Measurements from ENCODE around the gene LMAN2. TPM values are rescaled to one million over a fixed set of nuclear protein-coding genes. Genes with fewer than 3 reads are reported as not detected.
A peak's percentile ranks its signal among the peaks of the same experiment; 100 is the strongest.
"Not testable (repeated sequence)": the region's sequence is repeated elsewhere in the genome, so short reads cannot be mapped to it uniquely, and the experiment has no call there.

The LMAN2 gene
- polyA plus RNA-seq, 3 donors = 128 to 136 (median 131) TPM

DNA sequence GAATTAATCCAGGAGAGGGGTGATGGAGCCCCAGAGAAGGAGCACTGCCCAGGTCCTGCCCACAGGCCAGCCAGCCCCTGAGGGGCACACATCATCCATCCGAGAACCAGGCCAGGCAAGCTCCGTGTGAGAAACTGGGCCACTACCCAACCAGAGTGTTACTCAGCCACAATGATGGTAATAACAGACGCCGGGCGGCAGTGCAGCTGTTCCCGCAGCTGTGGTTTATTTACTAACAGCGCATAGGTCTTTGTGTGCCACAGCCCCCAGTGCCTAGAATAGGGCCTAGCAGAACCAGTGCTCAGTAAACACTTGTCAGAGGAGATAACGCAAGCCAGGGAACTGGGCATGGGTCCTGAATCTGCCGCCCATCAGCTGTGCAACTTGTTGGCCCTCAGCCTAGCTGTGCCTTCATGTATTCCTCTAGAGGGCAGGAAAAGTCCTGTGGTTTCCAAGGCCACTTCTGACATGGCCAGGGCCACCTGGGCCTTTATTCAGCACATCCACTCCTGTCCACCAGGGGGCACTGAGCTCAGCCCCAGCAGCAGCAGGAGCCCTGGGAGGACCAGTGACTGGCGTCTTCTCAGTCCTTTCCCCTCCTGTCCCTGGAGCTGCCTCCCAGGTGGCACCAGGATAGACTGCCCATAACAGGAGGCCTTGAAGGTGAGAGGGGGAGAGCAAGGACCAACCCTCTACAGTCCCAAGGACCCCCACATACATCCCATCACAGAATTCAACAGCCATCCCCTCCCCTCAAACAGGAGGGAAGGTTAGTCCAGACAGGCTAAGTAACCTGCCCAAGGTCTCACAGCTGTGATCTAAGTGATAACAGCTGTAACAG, 41.9 kb downstream of the LMAN2 start:
- DNase-seq (ENCODE audit: low read depth in 3 of 3, low spot score in 2 of 3) = no peak

DNA sequence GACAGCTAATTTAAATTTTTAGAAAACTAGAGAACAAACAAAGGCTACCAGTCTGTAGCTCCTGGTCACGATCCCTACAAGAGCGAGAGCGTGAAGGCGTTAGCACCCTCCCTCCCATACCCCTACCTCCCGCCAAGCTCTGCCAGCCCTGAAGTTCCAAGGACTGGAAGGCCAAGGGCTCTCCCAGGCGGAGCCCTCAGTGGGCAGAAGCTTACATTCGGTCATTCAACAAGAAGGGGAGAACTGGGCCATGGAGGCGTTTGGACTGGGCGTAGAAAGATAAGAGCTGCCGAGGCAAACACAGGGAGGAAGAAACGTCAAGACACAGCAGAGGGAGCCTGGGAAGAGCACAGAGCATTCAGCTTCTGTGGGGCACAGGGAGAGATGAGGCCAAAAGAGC, 42.7 kb downstream of the LMAN2 start:
- no peak for DNase-seq (ENCODE audit: low read depth in 3 of 3, low spot score in 2 of 3)

DNA sequence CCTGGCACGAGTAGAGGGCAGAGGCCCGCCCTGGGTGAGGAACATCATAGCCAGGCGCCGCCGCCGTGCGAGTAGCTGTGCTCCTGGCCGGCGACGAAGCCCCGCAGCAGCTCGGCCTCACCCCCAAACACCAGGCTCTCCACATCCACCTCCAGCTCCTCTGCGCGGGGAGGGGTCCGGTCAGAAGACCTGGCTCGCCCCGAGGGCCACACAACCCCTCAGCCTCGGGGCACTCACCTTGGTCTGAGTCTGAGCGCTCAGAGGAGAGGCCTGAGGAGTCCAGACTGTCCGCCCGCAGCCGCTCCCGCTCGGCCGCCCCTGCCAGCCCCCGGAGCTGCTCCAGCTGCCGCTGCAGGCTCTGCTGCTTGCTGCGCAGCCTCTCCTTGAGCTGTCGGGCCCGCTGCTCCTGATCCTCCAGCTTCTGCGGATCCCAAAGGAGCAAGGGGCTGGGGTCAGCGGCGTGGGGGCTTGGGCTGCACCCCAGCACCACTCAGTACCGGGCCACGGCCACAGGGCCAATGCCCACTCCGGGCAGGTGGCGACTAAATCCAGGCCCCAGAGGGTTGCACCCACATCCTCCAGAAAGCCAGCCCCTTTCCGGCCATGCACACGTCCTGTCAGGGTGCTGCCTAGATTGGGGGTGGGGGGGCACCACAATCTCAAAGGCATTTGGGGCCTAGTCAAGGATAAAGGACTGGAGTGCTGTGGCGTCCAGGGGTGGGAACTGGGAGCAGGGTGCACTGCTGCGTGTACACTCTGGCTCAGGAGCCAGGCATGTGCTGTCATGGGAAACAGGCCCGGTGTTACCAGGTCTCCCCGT, 43.7 kb downstream of the LMAN2 start:
- DNase-seq (ENCODE audit: low read depth in 3 of 3, low spot score in 2 of 3) = no peak

DNA sequence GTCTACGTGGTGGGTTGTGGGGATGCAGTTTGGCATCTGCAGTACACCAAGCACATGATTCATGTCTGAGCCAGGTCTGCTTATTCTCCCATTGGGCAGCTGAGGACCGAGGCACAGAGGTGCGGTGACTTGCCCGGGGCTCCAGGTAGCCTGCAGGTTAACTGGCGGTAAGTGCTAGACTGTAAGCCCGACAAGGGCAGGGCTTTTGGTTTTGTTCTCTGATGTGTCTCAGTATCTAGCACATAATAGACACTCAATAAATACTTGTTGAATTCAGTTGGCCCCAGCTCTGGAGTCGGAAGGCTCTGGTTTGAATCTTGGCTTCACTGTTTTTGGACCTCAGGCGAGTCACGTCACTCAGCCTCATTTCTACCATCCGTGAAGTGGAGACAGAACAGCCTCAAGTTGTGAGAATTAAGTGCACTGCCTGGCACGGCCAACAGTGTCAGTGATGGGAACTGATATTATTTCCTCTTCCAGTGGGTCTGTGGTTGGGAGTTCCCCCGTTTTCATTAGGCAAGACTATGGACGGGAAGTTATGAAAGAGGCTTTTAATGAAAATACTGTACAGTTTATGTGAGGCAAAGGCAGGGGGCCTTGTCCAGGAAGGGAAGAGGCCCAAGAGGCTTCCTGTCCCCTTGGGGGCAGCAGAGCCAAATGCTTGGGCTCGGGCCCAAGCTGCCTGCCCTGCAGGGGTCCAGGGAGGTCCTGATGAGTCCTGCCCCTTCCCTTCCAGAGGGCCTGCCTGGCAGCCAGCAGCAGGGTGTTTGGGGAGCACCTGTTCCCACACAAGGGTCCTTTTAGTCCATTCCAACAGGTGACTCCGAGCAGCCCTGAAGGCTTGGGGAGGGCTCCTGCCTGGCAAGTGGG, 44.6 kb downstream of the LMAN2 start:
- DNase-seq (ENCODE audit: low read depth in 3 of 3, low spot score in 2 of 3) = no peak

DNA sequence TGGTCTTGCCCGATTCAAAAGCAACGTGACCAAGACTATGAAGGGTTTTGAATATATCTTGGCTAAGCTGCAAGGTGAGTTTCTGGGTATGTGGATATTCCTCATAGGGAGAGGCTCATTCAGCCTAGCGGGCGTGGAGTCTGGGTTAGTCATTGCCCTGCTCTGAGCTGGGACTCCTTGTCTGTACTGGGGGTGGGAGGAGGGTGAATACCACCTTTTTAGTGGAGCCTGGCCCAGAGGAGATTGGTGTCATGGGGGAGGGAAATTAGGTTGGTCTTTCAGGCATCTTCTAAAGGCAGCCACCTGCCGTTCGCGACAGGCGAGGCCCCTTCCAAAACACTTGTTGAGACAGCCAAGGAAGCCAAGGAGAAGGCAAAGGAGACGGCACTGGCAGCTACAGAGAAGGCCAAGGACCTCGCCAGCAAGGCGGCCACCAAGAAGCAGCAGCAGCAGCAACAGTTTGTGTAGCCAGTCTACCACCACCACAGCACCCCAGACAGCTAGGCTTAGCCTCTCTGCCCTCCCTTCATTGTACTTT, 45.3 kb downstream of the LMAN2 start:
- not testable (repeated sequence) for DNase-seq (ENCODE audit: low read depth in 3 of 3, low spot score in 2 of 3)

DNA sequence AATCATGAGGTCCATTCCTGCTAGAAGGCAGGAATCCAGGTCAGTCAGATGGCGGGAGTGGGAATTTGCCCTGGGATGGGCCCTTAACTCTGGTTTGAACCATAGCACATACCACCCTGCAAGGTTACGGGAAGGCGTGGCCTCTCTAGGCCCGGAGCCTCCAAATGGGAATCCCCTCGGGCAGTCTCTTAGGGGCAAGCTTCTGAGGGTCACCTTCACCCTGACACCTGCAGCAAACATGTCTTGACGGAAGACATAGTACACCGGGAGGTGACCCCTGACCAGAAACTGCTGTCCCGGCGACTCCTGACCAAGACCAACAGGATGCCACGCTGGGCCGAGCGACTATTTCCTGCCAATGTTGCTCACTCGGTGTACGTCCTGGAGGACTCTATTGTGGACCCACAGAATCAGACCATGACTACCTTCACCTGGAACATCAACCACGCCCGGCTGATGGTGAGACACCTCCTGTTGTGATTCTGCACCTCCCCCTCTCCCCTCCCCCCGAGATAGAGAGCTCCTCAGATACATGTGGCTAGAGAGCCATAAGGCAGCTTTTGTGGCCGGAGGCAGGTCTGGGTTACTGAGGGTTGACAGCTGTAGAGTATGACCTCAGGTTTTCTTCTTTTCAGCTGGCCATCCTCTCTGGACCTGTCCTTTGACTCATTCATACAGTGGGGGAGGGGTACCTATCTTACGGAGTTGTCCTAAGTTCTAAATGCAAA, 46.9 kb downstream of the LMAN2 start:
- DNase-seq (ENCODE audit: low read depth in 3 of 3, low spot score in 2 of 3) = no peak

DNA sequence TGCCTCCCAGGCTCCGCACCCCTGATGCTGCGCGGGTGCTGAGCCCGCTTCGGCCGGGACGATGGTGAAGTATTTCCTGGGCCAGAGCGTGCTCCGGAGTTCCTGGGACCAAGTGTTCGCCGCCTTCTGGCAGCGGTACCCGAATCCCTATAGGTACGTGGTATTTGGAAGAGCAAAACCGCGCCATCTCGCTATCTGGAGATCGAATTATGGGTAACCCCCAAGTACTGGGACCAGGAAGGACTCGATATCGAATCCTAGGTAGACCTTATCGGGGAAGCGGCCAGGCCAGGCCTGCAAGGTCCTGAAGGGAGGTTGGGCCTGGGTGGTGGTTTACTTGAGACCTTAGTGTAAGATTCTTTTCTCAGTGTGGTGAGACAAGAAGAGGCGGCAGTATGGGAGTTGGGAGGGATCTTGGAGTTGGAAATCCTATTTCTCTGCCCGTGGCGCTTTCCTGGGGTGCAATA, 47.5 kb downstream of the LMAN2 start:
- no peak for DNase-seq (ENCODE audit: low read depth in 3 of 3, low spot score in 2 of 3)

DNA sequence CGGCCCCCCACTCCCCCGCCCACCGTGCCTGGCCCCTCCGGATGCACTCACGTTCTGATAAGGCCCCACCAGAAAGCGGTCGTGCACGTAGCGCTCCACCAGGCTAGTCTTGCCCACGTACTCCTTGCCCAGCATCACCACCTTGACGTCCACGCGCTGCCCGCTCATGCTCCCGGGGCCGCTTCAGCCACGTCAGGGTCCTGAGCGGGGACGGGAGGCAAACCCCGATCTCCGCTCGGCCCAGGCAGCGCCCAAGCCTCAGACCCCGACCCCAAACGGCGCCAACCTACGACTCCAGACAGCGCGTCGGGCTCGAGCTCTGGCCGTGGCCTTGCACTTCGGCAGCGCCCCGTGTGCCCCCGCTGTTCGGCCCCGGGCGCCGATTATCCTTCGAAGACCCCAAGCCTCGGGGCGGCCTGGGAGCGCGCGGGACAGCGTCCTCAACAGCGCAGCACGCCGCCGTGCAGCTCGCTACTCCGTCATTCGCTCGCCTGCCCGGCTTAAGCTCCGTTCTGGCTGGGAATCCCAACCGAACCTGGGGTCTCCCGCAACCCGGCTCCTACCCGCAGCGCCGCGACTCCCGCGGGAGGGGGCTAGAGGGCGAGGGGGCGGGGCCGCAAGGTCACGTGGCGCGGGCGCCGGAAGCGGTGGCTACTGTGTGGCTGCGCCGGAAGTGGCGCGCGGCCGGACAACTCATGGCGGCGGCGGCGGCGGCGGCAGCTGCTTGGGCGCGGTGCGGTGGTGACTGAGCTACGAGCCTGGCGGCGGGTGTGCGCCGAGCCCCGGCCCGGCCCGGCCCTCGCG, 48.1 kb downstream of the LMAN2 start, which contains the start of the genes PRELID1 and RAB24:
PRELID1 (plus strand) TSS at position 679 of the 804 bp plus-strand sequence. CDS start 187 bp downstream, outside the sequence.
RAB24 (minus strand) TSS at position 599 of the 804 bp plus-strand sequence; CDS start at position 168, 431 bp downstream.
- peak in 2 of 3 donors; percentile 58 to 72 for DNase-seq (ENCODE audit: low read depth in 3 of 3, low spot score in 2 of 3)

DNA sequence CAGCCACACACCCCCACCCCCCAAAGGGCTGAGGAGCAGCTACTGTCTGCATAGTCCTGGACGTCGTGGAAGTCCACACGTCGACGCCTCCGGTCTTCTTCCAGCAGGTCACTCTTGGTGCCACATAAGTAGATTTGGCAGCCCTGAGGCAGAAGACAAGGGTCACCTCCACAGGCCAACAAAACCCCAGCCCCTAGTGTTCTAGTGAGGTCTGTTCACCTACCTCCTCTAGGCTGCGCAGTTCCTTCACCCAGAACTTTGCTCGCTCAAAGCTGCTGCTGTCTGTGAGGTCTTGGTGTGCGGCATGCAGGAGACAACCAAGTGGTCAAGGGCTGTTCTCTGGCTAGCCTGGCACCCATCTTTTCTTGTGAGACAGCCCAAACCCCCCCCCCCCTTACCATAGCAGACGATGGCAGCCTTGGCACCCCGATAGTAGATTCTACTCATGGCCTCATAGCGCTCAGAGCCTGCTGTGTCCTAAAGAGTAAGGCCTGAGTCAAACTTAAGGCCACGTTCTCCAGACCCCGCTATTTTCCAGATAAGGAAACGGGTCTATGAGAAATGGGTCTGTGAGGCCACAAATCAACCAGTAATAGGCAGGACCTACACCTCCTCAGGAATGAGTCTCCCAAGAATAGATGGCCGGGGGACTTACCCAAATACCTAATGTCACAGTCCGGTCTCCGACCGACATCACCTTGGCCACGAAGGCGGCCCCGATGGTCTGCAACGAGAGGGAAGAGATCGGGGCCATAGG, 48.9 kb downstream of the LMAN2 start:
- no peak for DNase-seq (ENCODE audit: low read depth in 3 of 3, low spot score in 2 of 3)

DNA sequence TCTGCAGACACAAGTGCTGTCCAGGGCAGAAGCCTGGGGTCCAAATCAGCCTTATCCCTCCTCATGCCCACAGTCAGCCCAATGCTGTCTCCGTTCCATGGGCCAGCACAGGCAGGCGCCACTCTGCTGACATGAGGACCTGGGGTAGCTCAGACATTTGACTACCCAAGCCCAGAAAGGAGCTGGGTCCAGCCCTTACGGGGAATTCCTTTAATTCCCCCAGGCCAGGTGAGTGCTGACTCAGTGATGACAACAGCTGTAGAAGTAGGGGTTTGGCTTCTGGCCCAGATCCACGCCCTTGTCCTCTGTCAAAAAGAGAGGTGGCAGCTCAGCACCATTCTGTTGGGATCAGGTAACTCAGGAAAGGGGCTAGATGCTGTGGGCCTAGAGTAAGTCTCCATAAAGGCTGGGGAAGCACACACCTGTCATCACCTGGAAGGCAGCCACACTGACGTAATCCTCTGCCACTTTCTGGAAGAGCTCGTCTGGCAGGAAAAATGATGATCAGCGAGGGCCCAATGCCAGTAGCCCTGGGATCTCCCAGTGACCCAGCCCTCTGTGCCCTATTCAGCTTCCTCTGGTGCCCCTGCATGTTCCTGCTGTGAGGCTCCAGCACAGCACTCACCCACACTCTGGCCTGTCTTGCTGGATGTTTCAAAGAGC, 49.8 kb downstream of the LMAN2 start:
- no peak for DNase-seq (ENCODE audit: low read depth in 3 of 3, low spot score in 2 of 3)

DNA sequence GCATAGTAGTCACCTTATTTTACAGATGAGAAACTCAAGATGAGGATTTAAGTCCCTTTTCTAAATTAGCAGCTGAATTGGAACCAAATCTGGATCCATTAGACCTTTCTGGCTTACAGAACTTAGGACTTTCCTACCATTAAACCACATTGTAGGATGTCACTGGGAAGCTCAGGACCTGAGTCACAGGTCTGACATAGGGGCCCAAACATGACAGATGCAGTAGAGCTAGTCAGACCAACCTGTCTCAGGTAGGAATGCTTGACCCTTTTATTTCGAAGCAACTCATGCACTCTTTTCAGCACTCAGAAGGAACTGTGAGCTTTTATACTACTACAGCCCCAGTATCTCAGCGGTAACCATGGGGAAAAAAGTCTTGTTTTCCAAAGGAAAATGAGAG, 50.5 kb downstream of the LMAN2 start:
- DNase-seq (ENCODE audit: low read depth in 3 of 3, low spot score in 2 of 3) = no peak

DNA sequence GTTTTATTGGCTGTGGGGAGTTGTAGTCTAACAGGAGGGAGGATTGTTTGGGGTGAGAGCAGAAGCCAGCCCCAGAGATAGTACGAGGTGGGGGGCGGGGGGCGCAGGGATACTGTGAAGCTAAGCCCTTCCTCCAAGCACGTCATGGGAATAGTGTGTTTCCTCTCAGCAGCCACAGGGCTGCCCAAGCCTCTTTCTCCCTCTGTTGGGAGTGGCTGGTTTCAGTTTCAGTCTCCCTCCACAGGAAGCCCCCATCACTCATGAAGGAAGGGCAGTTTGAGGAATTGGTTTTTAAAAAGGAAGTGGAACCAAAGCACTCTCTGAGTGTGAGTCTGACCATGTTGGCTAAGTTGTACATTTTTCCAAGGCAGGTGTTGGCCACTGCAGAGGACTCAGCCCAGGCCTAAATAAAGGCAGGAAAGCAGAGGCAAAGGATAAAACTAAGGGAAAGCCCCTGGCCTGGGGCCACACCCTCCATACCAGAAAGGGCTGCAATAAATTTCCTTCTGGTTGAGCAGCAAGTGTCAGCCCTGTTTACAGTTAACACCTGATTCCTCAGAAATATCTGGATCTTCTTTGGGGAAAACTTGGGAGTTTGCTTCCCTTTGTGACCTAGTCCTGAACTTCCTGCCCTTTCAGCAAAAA, 51.1 kb downstream of the LMAN2 start:
- no peak for DNase-seq (ENCODE audit: low read depth in 3 of 3, low spot score in 2 of 3)

DNA sequence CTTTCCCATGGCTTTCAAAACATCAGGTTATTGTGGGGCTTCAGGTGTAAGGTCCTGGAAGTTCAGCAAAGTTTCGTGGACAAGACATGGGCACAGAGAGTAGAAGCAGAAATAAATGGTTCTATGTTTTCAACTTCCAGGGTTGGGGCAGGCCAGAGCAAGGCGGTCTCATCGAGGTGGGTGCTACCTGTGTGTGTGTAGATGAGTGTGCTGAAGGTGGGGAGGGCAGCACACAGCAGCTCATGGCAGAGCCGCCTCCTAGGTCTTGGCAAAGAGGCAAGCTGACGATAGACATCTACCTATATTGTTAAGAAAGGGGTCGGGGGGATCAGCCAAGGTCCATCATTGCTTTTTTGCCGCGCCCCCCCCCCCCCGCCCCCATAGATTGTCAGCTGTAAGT, 51.8 kb downstream of the LMAN2 start:
- no peak for DNase-seq (ENCODE audit: low read depth in 3 of 3, low spot score in 2 of 3)

DNA sequence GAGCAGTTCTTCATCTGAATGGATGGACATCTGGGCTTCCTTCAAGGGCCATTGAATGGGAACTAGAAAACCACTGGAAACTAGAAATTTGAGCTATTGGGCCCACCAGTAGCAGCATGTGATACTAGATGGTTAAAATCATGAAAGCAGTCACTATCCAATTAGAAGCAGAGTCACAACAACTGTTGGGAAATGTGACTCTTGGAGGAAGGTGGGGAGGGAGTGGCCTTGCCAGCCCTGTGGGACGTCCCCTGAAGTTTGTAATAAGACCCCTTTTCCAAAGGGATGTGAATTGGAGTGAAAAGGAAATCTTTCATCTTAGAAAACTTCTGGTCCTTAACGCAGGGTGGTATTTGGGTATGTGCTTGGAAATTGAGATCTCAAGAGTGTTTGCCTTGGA, 53.5 kb downstream of the LMAN2 start:
- DNase-seq (ENCODE audit: low read depth in 3 of 3, low spot score in 2 of 3) = no peak

DNA sequence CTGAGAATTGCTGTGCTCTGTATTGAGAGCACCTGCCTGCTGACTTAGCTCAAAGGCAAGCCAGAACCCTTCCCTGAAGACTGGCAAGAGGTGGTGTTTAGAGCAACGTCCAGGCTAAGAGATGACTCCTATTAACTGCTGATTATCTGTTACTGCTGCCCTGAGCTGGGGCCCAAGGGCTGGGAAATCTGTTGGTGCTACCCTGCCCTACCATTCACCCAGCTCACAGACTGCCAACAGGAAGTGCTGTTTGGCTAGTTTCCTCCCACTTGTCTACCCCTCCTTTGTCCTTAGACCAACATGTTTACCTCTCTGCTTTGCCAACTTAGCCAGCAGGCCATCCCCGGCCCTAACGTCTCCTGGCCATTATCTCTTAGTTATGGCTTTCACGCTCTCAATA, 54.9 kb downstream of the LMAN2 start:
- DNase-seq (ENCODE audit: low read depth in 3 of 3, low spot score in 2 of 3) = no peak

DNA sequence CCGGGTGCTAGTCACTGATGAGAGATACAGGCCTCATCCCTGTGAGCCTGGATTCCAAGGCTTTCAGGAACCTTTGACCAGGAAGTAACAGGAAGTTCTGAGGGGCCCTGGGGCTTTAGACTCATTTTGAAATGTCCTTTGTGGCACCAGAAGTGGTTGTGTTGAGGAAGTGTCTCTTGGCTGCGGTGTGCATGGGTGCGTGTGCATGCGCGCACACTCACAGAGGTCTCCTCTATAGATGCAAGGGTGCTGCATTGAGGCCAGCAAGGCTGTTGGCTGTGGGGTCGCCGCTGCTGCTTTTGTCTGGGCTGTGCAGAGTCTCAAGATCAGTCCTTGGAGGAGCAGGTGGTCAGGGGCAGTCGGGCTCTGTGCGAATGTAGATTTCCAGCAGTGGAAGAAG, 55.5 kb downstream of the LMAN2 start:
- no peak for DNase-seq (ENCODE audit: low read depth in 3 of 3, low spot score in 2 of 3)

DNA sequence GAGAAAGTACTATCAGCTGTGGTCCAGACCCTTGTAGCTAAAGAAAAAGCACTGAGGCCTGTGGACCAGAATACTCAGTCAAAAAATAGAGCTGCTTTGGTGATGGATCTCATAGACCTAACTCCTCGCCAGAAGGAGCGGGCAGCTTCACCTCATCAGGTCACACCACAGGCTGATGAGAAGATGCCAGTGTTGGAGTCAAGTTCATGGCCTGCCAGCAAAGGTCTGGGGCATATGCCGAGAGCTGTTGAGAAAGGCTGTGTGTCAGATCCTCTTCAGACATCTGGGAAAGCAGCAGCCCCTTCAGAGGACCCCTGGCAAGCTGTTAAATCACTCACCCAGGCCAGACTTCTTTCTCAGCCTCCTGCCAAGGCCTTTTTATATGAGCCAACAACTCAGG, 56.8 kb downstream of the LMAN2 start:
- no peak for DNase-seq (ENCODE audit: low read depth in 3 of 3, low spot score in 2 of 3)
